GM21723 (cell line): Measurements from ENCODE around the gene SLC26A2.

Experiments used
- ATAC-seq: cut with Tn5 transposase; IDR thresholded peaks from one replicate; pipeline ENCODE4 v1.9.1; 2021; ENCODE audit warnings: mild to moderate bottlenecking, moderate library complexity; ENCODE audit not compliant: unreplicated experiment

SLC26A2 gene

GRCh38 chr5:149960272-149961185 lies at the start of gene SLC26A2:
SLC26A2 (plus strand) TSS chr5:149960758; CDS start chr5:149977653, 16,895 bp downstream.
- peak; percentile 99 for ATAC-seq

DNA sequence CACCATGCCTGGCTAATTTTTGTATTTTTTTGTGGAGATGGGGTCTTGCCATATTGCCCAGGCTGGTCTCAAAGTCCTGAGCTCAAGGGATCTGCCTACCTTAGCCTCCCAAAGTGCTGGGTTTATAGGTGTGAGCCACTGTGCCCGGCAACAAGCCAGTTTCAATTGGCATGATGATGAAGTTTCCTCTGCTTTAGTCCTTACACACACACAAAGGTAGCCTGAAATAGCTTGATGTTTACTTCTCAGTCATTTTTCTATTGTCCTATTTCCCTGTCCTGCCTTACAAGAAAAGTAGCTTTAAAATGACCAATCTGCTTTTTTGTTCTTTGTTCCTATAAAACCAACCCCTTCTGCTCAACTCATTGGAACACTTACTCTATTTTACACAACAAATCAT lies 49.5 kb upstream of the SLC26A2 start:
- no peak for ATAC-seq

DNA sequence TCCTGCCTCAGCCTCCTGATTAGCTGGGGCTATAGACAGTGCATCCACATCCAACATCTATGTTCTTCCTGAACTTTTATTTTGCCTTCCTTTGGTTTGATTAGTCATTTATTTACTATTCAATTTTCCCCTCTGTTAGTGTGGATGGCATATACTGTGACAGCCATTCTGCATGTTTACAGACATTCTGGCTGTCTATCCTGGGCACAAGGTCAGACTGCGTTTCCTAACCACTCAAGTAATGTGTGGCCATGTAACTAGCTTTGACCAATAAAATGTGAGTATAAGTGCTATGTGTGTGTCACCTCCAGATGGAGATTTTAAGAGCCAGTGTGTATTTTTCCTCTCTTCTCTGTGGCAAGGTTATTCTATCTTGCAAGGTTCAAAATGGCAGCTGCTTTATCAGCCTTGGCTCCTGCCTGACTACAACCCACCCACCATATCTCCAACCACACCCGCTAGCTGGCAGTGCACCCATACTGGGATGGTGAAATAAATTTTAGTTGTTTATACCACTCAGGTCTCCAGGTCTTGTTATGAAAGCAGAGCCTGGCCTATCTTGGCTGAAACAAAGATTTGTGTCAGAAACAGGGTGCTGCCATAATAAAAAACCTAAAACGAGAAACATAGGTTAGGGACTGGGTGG lies 48.2 kb upstream of the SLC26A2 start:
- no peak for ATAC-seq

DNA sequence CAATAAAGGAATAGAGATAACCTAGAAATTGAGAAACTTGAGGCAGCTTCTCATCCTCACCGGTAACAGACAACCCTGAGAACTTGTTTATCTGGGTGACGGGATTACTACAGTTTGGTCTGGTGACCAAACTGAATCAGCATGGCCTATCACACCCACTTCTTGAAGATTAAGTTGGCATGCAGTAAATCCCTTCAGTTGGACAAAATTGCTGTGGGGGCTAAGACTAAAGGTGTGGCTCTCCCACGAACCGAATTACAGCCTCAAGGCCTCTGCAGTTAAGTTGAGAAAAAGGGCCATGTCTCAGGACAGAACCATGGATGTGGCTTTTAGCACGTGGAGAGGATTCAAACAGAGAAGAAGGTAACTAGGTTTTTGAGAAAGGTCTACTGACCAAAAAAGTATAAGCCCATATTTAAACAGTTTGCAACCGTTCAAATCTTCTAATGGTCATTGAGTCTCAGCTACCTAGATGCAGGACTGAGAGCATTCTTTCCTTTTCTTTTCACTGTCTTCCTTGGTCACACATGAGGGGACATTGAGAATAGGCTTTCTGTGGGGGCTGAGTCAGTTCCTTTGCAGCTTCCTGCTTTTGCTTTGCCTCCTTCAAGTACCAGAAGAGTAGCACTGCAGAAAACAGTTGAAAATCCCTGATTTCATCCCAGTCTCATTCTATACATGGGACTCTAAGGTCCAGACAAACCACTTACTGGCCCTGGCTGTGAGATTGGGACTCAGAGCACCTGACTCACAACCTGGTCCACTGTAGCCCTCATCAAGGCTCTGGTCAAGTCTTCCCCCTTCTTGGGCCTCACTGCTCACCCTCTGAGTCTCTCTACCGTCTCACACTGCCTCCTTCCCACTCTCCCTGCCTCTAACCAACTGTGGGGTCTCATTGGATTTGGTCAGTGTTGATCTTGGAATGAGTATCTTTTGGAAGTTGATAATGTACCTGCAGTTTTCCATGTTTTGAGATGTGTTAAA lies 46.8 kb upstream of the SLC26A2 start:
- no peak for ATAC-seq

GRCh38 chr5:149915392-149916260 lies 44.9 kb upstream of the SLC26A2 start:
- ATAC-seq: no peak

- no peak for ATAC-seq
Observed at GRCh38 chr5:149916334-149917072, 44.1 kb upstream of the SLC26A2 start.

GRCh38 chr5:149917073-149917676 lies 43.4 kb upstream of the SLC26A2 start:
- ATAC-seq: no peak

DNA sequence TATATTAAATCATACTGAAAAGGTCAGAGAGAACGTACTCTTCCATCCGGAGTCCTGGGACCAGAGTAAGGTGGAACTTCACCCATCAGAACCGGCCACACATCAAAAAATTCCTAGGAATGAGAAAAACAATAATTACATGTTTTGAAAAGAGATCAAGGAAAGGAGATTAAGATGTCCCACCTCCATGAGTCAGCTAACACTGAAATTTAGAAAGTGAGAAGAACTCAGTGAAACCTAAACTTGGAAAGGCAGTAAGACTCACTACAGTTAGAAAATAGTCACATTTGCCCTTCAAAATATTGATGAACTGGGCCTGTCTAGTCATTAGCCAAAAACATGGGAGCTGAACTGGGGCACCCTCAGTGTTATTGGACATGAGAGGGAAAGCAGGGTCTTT lies 39.0 kb upstream of the SLC26A2 start:
- ATAC-seq: no peak

DNA sequence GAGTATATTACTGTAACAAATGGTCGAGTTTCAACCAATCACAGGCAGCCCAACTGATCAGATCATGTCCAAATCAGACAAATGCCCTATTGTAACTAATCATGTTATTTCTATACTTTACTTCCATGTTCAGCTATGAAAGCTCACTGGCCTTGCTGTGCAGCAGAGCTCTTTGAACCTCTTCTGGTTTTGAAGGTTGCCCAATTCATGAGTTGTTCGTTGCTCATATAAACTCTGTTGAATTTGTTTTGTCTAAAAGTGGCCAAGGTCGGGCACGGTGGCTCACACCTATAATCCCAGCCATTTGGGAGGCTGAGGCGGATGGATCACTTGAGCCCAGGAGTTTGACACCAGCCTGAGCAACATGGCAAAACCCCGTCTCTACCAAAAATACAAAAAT lies 37.6 kb upstream of the SLC26A2 start:
- ATAC-seq: no peak

- ATAC-seq: no peak
Observed at GRCh38 chr5:149924486-149924885, 36.1 kb upstream of the SLC26A2 start.

- no peak for ATAC-seq
Observed at GRCh38 chr5:149930043-149930748, 30.4 kb upstream of the SLC26A2 start.

- no peak for ATAC-seq
Observed at GRCh38 chr5:149930749-149931574, 29.6 kb upstream of the SLC26A2 start.

- ATAC-seq: no peak
Observed at GRCh38 chr5:149931992-149932436, 28.5 kb upstream of the SLC26A2 start.

DNA sequence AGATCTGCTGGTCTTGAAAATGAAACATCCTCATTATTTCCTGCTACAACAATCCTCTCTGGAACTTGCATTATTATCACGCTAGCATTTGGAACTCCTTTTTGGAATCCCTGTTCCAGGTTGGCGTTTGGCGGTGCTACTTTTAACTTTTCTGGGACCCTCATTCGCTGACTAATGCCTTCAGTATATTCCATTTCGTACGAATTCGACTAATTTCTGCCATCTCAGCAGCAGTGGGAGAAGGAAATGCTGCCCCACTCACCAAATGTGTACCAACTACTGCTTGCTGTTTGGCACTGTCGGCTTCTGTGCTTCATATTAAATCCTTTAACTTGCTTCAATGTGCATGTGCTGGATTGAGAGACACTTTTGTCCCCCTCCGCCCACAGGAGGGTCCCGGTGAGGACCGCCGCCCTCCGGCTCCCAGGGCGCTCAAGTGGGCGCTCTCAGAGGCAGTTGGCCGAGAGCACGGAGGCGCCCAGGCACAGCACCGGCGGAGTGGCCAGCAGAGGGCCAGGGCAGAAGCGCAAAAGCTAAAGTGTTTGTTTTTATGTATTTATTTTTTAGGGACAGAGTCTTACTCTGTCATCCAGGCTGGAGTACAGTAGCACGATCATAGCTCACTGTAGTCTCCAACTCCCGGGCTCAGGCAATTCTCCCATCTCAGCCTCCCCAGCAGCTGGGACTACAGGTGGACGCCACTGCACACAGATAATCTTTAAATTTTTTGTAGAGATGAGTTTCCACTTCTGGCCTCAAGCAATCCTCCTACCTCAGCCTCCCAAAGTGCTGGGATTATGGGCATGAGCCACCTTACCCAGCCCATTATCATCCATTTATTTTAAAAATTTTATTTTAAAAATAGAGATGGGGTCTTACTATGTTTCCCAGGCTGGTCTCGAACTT lies 27.9 kb upstream of the SLC26A2 start:
- no peak for ATAC-seq

- ATAC-seq: no peak
Observed at GRCh38 chr5:149935431-149935901, 25.1 kb upstream of the SLC26A2 start.

- ATAC-seq: no peak
Observed at GRCh38 chr5:149936044-149936699, 24.4 kb upstream of the SLC26A2 start.
